ENCODE results near the gene PRKN.

GRCh38 chr6:162056061-162056460 is 671.5 kb downstream of the PRKN start:
- TF ChIP-seq CTCF (IDR thresholded peaks at IDR 0.05) (no peak), POLR2A (IDR thresholded peaks at IDR 0.05) (no peak)

Measured in thyroid gland (tissue), 4 donors.